ENCODE results near the gene OTUB2.

OTUB2 gene

DNA sequence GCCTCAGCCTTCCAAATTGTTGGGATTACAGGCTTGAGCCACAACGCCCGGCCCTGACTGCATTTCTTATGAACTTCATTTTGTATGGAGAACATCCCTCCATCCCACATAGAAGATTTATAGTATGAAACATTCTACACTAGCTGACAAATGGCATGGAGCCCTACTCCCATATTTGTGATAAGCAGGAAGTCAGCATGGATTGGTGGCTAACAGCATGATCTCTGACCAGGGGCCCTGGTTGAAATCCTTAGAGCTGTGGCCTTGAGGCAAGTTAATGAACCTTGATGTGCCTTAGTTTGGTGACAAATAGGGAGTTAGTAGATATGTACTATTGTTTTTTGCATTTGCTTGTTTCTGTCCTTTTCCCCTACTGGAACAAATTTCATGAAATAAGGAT is 67.3 kb downstream of the OTUB2 start:
- Histone ChIP-seq H3K36me3 (no peaks in the 10 kb centered on the region; the same call in 1 of the 2 replicates), H3K9me3 (ENCODE audit: severe bottlenecking) (no peaks in the 10 kb centered on the region), H3K27ac (no peak overlapping the region), H3K4me3 (ENCODE audit: low read depth, low read length) (no peak overlapping the region), H3K27me3 (ENCODE audit: insufficient read depth, low read depth, severe bottlenecking) (no peaks in the 10 kb centered on the region)
- TF ChIP-seq, protein P1, sequence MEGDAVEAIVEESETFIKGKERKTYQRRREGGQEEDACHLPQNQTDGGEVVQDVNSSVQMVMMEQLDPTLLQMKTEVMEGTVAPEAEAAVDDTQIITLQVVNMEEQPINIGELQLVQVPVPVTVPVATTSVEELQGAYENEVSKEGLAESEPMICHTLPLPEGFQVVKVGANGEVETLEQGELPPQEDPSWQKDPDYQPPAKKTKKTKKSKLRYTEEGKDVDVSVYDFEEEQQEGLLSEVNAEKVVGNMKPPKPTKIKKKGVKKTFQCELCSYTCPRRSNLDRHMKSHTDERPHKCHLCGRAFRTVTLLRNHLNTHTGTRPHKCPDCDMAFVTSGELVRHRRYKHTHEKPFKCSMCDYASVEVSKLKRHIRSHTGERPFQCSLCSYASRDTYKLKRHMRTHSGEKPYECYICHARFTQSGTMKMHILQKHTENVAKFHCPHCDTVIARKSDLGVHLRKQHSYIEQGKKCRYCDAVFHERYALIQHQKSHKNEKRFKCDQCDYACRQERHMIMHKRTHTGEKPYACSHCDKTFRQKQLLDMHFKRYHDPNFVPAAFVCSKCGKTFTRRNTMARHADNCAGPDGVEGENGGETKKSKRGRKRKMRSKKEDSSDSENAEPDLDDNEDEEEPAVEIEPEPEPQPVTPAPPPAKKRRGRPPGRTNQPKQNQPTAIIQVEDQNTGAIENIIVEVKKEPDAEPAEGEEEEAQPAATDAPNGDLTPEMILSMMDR (IDR thresholded peaks at IDR 0.05; ENCODE audit: low read depth, low read length) = no peak
- DNase-seq = no peak

DNA sequence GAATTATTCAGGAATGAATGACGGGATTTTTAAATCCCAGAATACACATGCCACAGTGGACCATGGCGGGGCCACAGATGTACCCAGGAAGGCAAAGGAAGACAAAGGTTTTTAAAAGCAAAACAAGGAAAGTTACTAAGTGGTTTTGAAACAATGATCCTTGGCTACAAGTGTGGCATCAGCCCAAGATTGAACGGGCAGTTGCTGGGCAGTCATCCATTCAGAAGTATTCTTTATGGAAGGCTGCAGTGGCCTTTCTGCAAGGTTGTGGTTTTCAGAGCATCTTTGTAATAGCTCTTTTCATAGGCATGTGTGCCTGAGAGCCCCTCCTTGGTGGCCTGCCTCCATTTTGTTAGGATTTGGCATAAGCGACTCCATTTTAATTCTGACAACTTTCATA is 71.0 kb downstream of the OTUB2 start:
- Histone ChIP-seq H3K4me3 (ENCODE audit: low read depth, low read length) (no peak overlapping the region), H3K36me3 (no peaks in the 10 kb centered on the region; the same call in 1 of the 2 replicates), H3K27me3 (ENCODE audit: insufficient read depth, low read depth, severe bottlenecking) (no peaks in the 10 kb centered on the region), H3K9me3 (ENCODE audit: severe bottlenecking) (no peaks in the 10 kb centered on the region), H3K27ac (no peak overlapping the region)
- no peak for DNase-seq
- TF ChIP-seq, protein P1 (IDR thresholded peaks at IDR 0.05; ENCODE audit: low read depth, low read length) = no peak
